Measurements from ENCODE around the gene BLTP2. TPM values are rescaled to one million over a fixed set of nuclear protein-coding genes. Genes with fewer than 3 reads are reported as not detected.

BLTP2 gene
- total RNA-seq, 1 experiment from 2014 or later = 137 TPM

GRCh38 chr17:28598389-28598788, 46.6 kb downstream of the BLTP2 start:
- no peak overlapping the region for H2BK15ac ChIP-seq (ENCODE audit: low read depth, low read length)

More at GRCh38 chr17:28598389-28598788, 46.6 kb downstream of the BLTP2 start:
- Histone ChIP-seq H3K79me1 (ENCODE audit: insufficient read depth, low read depth, low read length, poor library complexity, severe bottlenecking) (no peaks in the 10 kb centered on the region), H4K20me1 (ENCODE audit: control insufficient read depth, insufficient read depth, insufficient read length) (no peaks in the 10 kb centered on the region), H3K14ac (ENCODE audit: insufficient read depth, low read length) (peak overlapping the region; percentile 79), H3K56ac (ENCODE audit: insufficient read length, low read depth, low read length) (no peak overlapping the region), H3K9ac (ENCODE audit: extremely low read depth, insufficient read length, low read length) (peak overlapping the region; percentile 84), H4K5ac (ENCODE audit: insufficient read length, low read depth, low read length) (no peak overlapping the region), H3K27ac (ENCODE audit: insufficient read length, low read depth, low read length) (no peak overlapping the region), H3K23ac (ENCODE audit: insufficient read length, low read depth, low read length) (no peak overlapping the region), H2BK20ac (ENCODE audit: low read depth, low read length, poor library complexity, severe bottlenecking) (no peak overlapping the region), H2AK5ac (ENCODE audit: insufficient read length, low read length) (no peak overlapping the region), H3K4me2 (ENCODE audit: insufficient read depth, insufficient read length, low read length) (peak overlapping the region; percentile 74), H3K23me2 (ENCODE audit: insufficient read length, low read depth, low read length, poor library complexity, severe bottlenecking) (peaks cover 12% of the 10 kb centered on the region), H2AFZ (ENCODE audit: low read length) (no peak overlapping the region), H3K79me2 (ENCODE audit: insufficient read depth, low read length) (no peaks in the 10 kb centered on the region; the same call in 1 of the 2 replicates), H3K18ac (ENCODE audit: insufficient read length, low read depth, low read length) (no peak overlapping the region), H2BK12ac (ENCODE audit: insufficient read length, low read depth, low read length) (no peak overlapping the region), H4K8ac (replicated peaks; ENCODE audit: insufficient read length, low read depth, low read length) (no peak overlapping the region), H3K4me1 (ENCODE audit: insufficient read depth, low read length) (no peaks in the 10 kb centered on the region), H3K4ac (ENCODE audit: low read depth, low read length) (no peak overlapping the region), H4K91ac (ENCODE audit: insufficient read length, low read depth, low read length) (no peak overlapping the region), H2BK5ac (ENCODE audit: insufficient read length, low read length) (no peak overlapping the region), H3K27me3 (ENCODE audit: insufficient read depth, low read length) (no peaks in the 10 kb centered on the region), H3T11ph (ENCODE audit: low read length) (no peak overlapping the region), H3K9me3 (ENCODE audit: control insufficient read depth, low read depth, low read length) (no peaks in the 10 kb centered on the region), H2BK120ac (ENCODE audit: low read depth, low read length, poor library complexity, severe bottlenecking) (no peak overlapping the region)
- Mint-ChIP-seq H3K27ac (peak overlapping the region; percentile 98 to 99 (median 99)), H3K4me1 (peaks cover 16 to 17% of the 10 kb centered on the region in 2 experiments), H3K36me3 (ENCODE audit: insufficient read depth in 1 of 3, low read depth in 3 of 3) (peaks cover 6 to 23% (median 22%) of the 10 kb centered on the region in 3 experiments; a peak in 6 of 7 replicates), H3K27me3 (ENCODE audit: low read depth) (no peaks in the 10 kb centered on the region), H3K4me3 (peak overlapping the region; percentile 94 to 97), H3K9me3 (no peaks in the 10 kb centered on the region; a peak in 1 of 5 replicates)
- TF ChIP-seq, protein P1, sequence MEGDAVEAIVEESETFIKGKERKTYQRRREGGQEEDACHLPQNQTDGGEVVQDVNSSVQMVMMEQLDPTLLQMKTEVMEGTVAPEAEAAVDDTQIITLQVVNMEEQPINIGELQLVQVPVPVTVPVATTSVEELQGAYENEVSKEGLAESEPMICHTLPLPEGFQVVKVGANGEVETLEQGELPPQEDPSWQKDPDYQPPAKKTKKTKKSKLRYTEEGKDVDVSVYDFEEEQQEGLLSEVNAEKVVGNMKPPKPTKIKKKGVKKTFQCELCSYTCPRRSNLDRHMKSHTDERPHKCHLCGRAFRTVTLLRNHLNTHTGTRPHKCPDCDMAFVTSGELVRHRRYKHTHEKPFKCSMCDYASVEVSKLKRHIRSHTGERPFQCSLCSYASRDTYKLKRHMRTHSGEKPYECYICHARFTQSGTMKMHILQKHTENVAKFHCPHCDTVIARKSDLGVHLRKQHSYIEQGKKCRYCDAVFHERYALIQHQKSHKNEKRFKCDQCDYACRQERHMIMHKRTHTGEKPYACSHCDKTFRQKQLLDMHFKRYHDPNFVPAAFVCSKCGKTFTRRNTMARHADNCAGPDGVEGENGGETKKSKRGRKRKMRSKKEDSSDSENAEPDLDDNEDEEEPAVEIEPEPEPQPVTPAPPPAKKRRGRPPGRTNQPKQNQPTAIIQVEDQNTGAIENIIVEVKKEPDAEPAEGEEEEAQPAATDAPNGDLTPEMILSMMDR (conservative IDR thresholded peaks at IDR 0.05) = no peak
- no peak for DNase-seq
- WGBS (ENCODE audit: extremely low coverage, insufficient read length, low lambda C conversion rate) = no CpG with 5 or more reads among the region's 17 CpGs
